T-helper 1 cell treated with Interleukin-12 subunit alpha and Interleukin-12 subunit beta and Interleukin-4 antibody, amounts not matched to agents 30 μg/mL and 1 μg/mL, for 36 hours (primary cell): ENCODE data around the gene DLK1.

Experiments
- H3K27ac Mint-ChIP-seq: one replicate; pipeline ENCODE4 v1.8.0; 2021; ENCODE audit warnings: mild to moderate bottlenecking, mixed read lengths
- H3K27me3 Mint-ChIP-seq: one replicate; pipeline ENCODE4 v1.8.0; 2021; ENCODE audit warnings: low read depth, mixed read lengths
- H3K36me3 Mint-ChIP-seq: one replicate; pipeline ENCODE4 v1.8.0; 2021; ENCODE audit warnings: low read depth, mixed read lengths
- H3K4me1 Mint-ChIP-seq: one replicate; pipeline ENCODE4 v1.8.0; 2021; ENCODE audit warnings: low read depth, mixed read lengths
- H3K4me3 Mint-ChIP-seq: one replicate; pipeline ENCODE4 v1.8.0; 2021; ENCODE audit warnings: mild to moderate bottlenecking, moderate library complexity, mixed read lengths
- H3K9me3 Mint-ChIP-seq: one replicate; pipeline ENCODE4 v1.8.0; 2021; ENCODE audit warnings: mixed read lengths

Gene DLK1

DNA sequence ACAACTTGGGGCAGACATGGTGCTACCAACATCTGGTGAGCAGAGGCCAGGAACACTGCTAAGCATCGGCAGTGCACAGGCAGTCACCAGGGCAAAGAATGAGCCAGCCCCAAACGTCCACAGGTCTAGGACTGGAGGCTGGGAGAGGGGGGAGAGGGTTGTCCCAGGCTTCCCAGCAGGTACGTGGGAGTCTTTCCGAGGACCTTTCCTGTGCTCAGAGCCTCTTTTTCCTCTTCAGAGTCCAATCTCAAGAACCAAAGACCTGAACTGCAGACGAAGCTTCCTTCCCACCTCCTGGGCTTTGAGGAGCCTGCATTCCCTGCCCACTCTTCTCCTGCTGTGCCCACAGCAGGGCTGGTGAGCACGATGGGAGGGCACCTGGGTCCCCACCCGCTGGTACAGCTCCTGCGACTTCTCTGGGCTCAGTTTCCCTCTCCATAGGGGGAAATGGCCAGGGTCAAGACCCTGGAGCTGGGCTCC lies 48.7 kb downstream of the DLK1 start:
- no peak overlapping the region for H3K27ac Mint-ChIP-seq
- no peak overlapping the region for H3K4me3 Mint-ChIP-seq
- H3K4me1 Mint-ChIP-seq, result no peaks in the 10 kb centered on the region
- no peaks in the 10 kb centered on the region for H3K36me3 Mint-ChIP-seq
- no peaks in the 10 kb centered on the region for H3K27me3 Mint-ChIP-seq
- H3K9me3 Mint-ChIP-seq, result no peaks in the 10 kb centered on the region

DNA sequence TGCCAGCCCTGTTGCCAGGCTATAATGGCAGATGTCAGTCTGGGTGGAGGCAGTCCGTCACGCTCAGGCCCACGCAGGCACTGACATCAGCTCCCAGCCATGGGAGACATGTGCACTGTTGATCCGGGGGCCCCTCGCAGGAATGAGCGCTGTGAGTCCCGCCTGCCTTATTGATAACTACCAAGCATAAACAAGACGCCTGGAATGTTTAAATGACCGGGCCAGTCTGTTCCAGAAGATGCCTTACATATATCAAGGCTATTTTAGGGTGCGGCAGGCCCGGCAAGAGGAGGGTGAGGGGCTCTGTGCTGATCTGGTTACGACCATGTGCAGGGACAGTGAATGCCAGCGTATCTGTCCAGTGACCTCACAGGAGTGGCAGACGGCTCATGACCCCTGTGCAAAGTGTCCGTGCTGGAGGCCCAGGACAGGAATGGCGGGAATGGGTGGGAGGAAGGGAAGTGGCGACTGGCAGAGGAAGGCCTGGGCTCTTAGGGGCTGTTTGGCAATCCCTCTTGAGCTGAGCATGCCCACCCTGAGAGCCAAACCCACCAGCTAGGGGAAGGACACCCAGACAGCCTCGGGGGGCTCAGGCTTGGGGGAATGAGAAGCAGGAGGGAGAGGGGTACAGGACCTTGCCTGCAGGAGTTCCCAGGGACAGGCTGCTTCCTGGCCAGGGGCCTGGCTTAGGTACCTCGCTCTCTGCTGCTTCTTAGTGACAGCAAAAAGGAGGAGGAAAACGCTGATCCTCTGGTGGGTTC lies 49.3 kb downstream of the DLK1 start:
- Mint-ChIP-seq H3K4me1 (no peaks in the 10 kb centered on the region), H3K36me3 (no peaks in the 10 kb centered on the region), H3K9me3 (no peaks in the 10 kb centered on the region), H3K4me3 (no peak overlapping the region), H3K27me3 (no peaks in the 10 kb centered on the region), H3K27ac (no peak overlapping the region)

DNA sequence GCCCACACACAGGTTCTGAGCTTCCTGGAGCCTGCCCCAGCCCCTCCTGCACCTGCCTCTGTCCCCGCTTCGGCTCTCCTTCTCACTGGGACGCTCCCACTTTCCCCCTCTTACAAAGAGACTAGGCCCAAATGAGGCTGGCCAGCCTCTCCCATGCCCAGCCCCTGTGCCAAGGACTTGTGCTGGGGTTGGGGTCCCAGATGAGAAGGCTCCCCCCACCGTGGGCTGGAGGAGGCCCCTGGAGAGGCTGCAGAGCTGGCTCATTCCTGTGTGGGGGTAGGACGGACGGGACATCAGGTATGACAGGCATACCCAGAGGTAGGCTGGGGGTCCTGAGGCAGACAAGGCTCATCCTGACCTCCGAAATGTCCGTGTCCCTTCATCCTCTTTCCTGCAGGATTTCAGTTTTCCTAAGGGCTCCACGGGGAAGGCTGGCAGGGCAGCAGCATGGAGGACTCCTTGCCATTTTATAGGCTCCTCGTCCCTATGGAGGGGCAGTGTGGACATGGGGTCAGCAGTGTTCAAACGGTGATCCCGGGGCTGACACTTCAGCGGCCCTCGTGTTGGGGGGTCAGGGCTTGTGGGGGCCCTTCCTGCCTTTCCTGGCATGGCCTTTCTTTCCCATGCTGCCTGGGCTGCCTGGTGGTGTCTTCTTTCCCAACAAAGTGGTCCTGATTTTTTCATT lies 50.1 kb downstream of the DLK1 start:
- no peaks in the 10 kb centered on the region for H3K4me1 Mint-ChIP-seq
- H3K9me3 Mint-ChIP-seq, result no peaks in the 10 kb centered on the region
- H3K36me3 Mint-ChIP-seq, result no peaks in the 10 kb centered on the region
- no peak overlapping the region for H3K27ac Mint-ChIP-seq
- no peak overlapping the region for H3K4me3 Mint-ChIP-seq
- no peaks in the 10 kb centered on the region for H3K27me3 Mint-ChIP-seq

DNA sequence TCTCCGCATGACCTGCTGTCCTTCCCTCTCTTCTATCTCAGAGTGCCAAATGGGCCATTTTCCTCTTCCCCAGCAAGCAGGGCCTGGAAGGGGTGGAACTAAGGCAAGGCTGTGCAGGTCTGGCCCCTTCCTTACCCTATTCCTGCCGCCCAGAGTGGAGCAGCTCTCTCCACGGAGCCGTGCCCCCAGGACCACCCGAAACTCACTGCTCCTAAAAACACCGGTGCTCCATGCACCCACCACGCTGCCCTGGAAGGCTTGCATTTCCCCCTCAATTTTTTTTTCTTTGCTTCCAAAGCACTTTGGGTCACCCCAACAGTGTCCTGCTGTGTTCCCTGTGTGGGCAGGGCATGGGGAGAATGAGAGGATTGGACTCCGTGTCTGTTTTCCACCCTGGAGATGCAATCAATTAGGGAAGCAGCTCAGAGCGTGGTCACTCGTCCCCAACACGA lies 50.7 kb downstream of the DLK1 start:
- Mint-ChIP-seq H3K27me3 (no peaks in the 10 kb centered on the region), H3K4me1 (no peaks in the 10 kb centered on the region), H3K36me3 (no peaks in the 10 kb centered on the region), H3K9me3 (no peaks in the 10 kb centered on the region), H3K4me3 (no peak overlapping the region), H3K27ac (no peak overlapping the region)

DNA sequence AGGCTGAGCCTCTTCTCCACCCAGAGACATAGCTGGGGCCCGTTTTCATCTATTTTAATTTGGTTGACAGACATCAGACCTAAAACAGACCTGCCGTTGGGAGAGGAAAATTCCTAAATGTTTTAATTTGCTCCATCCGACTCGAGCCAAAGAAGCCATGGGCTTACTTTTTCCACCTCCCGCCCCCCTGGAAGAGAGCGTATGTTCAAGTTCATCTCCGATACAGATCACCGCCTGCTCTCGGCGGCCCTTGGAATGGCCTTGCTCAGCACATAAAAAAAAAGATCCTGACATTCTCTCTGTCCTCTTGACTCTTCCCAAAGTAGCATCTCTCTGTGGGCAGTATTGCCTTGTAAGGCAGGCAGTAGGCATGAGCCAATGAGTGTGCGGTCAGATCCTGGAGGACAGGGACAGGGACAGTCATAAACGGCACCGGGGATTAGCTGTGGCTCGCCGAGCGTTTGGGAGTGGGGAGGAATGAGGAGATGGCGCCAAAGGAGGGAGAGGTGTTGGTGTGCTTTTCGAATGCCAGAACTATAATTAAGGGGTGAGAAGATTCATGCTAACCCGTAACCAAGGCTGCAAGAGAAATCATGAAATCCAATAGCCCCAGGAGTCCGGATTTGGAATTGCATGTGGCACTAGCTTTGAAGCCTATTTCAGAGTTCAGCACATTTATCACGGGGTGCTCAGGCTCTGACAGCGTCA lies 51.3 kb downstream of the DLK1 start:
- H3K9me3 Mint-ChIP-seq, result no peaks in the 10 kb centered on the region
- H3K27ac Mint-ChIP-seq, result no peak overlapping the region
- no peaks in the 10 kb centered on the region for H3K27me3 Mint-ChIP-seq
- no peaks in the 10 kb centered on the region for H3K4me1 Mint-ChIP-seq
- no peaks in the 10 kb centered on the region for H3K36me3 Mint-ChIP-seq
- no peak overlapping the region for H3K4me3 Mint-ChIP-seq

DNA sequence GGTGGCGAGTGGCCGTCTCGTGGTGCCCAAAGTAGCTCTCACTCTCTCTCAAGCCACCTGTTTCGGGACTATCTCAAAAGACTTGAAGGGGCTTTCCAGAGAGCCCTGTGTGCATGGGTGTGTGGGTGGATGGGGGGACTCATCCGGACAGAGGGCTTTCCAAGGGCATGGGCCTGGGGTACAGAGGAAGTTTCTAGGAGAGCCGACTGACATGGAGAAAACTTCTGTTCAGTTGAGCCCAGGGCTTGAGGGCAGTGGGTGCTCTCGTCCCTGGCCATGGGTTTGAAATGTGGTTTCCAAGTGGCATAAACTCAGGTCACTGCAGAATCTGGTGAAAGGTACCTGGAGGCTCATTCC lies 51.8 kb downstream of the DLK1 start:
- no peaks in the 10 kb centered on the region for H3K36me3 Mint-ChIP-seq
- H3K27me3 Mint-ChIP-seq, result no peaks in the 10 kb centered on the region
- H3K4me3 Mint-ChIP-seq, result no peak overlapping the region
- no peaks in the 10 kb centered on the region for H3K9me3 Mint-ChIP-seq
- no peak overlapping the region for H3K27ac Mint-ChIP-seq
- H3K4me1 Mint-ChIP-seq, result no peaks in the 10 kb centered on the region

DNA sequence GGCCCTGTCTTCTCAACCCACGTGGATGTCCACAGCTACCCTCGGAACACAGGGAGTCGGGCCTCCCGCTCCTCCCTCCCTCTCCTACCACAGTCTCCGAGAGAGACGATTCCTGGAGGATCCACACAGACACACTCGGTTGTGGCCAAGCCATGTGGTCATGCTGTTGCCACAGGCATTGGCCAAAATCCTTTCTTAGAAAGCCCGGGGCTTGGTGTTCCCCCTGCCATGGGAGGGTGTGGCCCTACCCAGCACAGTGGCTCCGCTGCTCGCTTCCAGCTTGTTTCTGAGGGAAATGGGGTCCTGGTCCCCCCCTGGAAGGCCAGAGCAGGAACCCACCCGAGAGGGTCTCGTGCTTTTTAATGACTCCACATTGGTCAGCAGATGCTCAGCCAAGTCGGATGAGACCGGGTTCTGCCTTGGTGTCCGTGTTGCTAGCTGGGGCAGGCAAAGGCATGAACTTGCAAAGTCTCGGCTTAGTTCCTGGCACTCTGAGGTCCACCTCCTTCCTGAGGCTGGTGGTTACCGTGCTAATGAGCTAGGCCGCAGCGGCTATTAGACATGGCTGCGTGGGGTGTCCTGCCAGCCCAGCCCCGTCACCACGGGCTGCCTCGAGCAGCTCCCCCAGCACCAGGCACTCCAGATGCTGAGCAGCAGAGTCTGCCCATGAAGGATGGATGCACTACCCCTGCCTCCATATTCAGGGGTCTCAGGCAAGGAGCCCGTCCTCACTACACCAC lies 52.4 kb downstream of the DLK1 start:
- Mint-ChIP-seq H3K36me3 (no peaks in the 10 kb centered on the region), H3K27me3 (no peaks in the 10 kb centered on the region), H3K4me3 (no peak overlapping the region), H3K4me1 (no peaks in the 10 kb centered on the region), H3K27ac (no peak overlapping the region), H3K9me3 (no peaks in the 10 kb centered on the region)

DNA sequence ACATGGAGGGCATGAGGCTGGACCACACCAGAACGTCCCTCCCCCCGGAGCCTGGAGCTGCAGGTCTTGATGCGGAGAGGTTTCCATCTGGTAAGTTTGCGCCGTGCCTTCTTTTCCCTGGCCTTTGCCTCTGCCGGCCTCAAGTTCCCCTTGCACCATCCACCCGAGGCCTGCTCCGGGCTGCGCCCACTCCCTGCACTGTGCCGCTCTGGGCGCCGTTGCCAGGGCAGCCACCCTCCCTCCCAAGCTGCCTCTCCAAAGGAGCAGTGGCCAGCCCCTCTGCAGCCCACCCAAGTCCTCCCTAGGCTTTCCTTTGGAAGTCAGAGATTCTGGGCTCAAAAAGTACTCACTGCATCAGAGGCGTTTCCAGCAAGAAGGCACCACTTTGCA lies 53.0 kb downstream of the DLK1 start:
- Mint-ChIP-seq H3K4me3 (no peak overlapping the region), H3K27me3 (no peaks in the 10 kb centered on the region), H3K36me3 (no peaks in the 10 kb centered on the region), H3K4me1 (no peaks in the 10 kb centered on the region), H3K27ac (no peak overlapping the region), H3K9me3 (no peaks in the 10 kb centered on the region)

DNA sequence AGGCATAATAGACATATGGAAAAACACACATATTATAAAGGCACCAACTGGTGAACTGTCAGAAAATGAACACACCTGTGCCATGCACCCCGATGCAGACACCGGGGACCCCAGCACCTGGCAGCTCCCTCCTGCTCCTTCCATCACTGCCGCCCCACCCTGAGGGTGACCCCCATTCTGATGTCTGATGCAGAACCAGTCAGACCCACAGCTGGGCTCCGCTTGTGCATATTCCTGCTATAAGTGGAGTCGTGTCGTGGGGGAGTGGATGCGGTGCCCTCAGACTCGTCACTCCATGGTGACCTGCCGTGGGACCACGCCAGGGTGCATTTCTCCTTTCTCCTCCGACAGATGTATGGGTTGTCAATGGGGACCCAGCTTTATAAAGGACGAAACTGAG lies 53.6 kb downstream of the DLK1 start:
- Mint-ChIP-seq H3K27me3 (no peaks in the 10 kb centered on the region), H3K9me3 (no peaks in the 10 kb centered on the region), H3K4me1 (no peaks in the 10 kb centered on the region), H3K4me3 (no peak overlapping the region), H3K27ac (no peak overlapping the region), H3K36me3 (no peaks in the 10 kb centered on the region)

DNA sequence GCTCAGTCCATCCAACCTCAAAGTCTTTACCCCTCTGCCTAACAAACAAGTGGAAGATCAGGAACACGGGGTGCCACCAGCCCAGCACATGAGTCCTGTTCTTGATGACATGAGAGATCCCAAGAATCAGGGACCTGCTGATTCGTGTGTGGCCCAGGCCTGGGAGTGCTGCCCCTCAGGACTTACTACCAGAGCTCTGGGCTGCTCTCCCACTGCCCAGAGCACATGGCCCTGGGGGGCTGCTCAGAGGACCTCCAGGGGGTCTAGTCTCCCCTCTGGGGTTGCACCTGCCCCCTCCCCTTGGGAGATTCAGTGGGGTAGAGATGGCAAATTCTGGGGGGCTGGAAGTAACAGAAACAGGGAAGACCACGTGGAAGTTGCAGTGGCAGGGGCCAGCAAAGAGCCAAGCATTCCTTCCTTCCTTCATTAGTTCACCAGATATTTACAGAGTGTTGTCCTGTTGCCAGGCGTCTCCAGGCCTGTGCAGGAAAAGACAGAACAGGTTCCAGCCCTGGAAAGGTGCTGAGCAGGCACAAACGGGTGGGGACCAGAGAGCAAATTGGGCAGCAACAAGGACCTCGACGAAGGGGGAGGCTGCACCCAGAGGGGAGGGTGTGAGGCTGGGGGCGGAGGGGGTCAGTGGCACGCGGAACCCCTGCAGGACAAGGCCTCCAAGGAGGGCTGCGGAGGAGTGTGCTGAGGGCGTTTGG lies 54.1 kb downstream of the DLK1 start:
- no peak overlapping the region for H3K4me3 Mint-ChIP-seq
- H3K4me1 Mint-ChIP-seq, result no peaks in the 10 kb centered on the region
- no peaks in the 10 kb centered on the region for H3K36me3 Mint-ChIP-seq
- no peak overlapping the region for H3K27ac Mint-ChIP-seq
- H3K27me3 Mint-ChIP-seq, result no peaks in the 10 kb centered on the region
- no peaks in the 10 kb centered on the region for H3K9me3 Mint-ChIP-seq

DNA sequence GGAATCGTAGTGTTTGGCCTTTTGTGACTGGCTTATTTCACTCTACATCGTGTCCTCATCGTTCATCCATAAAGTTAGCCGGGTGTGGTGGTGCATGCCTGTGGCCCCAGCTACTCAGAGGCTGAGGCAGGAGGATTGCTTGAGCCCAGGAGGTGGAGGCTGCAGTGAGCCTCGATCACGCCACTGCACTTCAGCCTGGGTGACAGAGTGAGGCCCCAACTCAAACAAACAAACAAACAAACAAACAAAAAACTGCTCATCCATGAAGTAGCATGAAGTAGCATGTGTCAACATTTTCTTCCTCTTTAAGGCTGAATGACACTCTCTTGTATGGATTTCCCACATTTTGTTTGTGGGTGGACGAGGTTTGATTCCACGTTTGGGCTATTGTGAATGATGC lies 55.3 kb downstream of the DLK1 start:
- Mint-ChIP-seq H3K36me3 (no peaks in the 10 kb centered on the region), H3K27ac (no peak overlapping the region), H3K4me3 (no peak overlapping the region), H3K4me1 (no peaks in the 10 kb centered on the region), H3K9me3 (no peaks in the 10 kb centered on the region), H3K27me3 (no peaks in the 10 kb centered on the region)

DNA sequence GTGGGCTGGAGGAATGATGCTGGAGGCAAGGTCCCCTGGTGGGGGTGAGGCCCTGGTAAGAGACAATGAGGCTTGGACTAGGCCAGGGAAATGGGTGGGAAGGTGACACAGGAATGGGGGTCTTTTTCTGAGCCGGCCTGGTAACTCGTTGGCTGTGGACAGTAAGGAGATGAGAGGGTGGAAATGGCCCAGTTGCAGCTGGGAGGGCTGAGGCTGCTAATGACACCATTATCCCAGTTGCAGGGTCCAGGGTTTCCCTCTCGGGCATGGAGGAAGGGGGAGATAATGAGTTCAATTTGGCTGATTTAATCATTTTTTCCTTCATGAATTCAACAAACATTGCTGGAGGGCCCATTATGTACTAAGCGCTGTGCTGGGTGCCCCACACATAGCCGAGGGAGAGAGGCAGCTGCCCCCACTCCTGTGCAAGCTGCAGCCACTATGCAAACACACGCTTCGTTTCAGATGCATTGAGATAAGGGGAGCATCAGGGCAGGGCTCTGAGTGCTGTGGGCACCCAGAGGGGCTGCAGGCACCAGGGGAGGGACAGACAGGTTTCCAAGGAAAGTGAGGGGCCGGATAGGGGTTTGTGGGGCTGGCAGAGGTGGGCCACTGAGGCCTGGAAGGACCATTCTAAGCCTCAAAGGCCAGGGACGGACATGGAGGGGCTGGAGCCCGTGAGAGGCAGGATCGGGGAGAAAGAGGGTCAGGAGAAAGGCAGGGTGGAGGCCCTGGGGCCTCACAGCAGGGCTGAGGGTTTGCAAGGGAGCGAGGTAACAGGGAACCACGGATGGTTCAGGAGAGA lies 56.0 kb downstream of the DLK1 start:
- Mint-ChIP-seq H3K36me3 (no peaks in the 10 kb centered on the region), H3K4me3 (no peak overlapping the region), H3K4me1 (no peaks in the 10 kb centered on the region), H3K9me3 (no peaks in the 10 kb centered on the region), H3K27me3 (no peaks in the 10 kb centered on the region), H3K27ac (no peak overlapping the region)

DNA sequence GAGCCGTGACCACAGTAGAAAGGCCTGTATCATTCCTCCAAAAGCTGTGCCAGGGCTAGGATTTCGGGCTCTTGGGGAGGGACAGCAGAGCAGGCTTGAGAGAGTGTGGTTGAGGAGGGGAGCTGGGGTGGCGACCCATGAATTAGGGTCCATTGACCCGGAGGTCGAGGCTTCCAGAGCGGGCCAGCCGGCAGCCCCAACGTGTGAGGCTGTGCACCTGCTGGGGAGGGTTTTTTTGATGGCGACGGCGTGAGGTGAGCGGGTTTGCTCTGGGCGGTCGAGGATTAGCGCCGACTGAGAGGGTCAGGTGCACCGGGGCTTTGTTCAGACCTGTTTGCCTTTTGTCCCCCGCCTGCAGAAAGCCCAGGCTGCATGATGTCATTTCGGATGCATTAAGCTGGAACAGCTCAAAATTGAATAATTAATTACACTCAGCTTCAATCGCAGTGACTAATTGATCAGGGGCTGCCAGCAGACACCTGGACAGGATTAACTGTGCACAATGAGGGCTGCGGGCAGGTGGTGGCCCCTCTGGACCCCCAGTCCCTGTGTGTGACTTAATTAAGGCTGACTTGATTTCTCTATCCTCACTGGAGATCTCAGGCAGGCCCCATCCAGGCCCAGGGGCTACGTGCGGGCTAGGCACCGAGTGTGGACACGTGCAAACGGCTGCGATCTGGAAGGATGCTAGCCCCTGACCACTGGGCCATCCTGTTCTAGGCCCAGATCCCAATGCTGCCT lies 57.1 kb downstream of the DLK1 start:
- H3K9me3 Mint-ChIP-seq, result no peaks in the 10 kb centered on the region
- no peaks in the 10 kb centered on the region for H3K36me3 Mint-ChIP-seq
- H3K4me1 Mint-ChIP-seq, result no peaks in the 10 kb centered on the region
- no peak overlapping the region for H3K27ac Mint-ChIP-seq
- no peak overlapping the region for H3K4me3 Mint-ChIP-seq
- H3K27me3 Mint-ChIP-seq, result no peaks in the 10 kb centered on the region
